Hematopoietic multipotent progenitor cell (in vitro differentiated cells): ENCODE measurements around the gene SLC4A7. TPM values are rescaled to one million over a fixed set of nuclear protein-coding genes. Genes with fewer than 3 reads are reported as not detected.
"Not testable (repeated sequence)": the region's sequence is repeated elsewhere in the genome, so short reads cannot be mapped to it uniquely, and the experiment has no call there.

Experiments used
- DNase-seq, 3 donors: peaks; one replicate each; pipeline ENCODE4 v3.0.0-alpha.2; 2011 to 2015; ENCODE audit warnings: low read depth in 2 of 3, low spot score in 2 of 3
- total RNA-seq: library from RNA; depleted of rRNA; stranded (reverse); fragments of >200 nt; gene quantifications from one replicate; pipeline ENCODE4 v1.2.3, GENCODE V29; 2012

SLC4A7 gene
- total RNA-seq, 1 donor, result 9.7 TPM

GRCh38 chr3:27438352-27438751, 45.8 kb downstream of the SLC4A7 start:
- DNase-seq, result not testable (repeated sequence)

DNA sequence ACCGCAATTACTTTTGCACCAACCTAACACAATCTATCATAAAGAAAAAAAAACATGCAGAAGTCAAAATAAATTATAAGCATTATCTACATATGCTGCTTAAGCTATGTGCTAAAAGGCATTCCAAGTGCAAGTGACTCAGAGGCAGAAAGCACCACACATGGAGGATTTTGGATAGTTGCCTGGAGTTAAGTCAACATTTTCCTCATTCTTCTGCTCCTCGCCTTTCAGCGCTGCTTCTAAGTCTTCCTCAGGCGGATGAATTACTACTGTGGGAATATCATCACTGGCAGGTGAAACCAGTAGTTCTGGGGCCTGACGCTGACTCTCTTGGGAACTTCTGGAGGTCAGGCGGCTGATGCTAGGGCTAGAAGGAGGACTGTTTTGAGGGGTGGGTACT, 53.1 kb downstream of the SLC4A7 start:
- no peak for DNase-seq

DNA sequence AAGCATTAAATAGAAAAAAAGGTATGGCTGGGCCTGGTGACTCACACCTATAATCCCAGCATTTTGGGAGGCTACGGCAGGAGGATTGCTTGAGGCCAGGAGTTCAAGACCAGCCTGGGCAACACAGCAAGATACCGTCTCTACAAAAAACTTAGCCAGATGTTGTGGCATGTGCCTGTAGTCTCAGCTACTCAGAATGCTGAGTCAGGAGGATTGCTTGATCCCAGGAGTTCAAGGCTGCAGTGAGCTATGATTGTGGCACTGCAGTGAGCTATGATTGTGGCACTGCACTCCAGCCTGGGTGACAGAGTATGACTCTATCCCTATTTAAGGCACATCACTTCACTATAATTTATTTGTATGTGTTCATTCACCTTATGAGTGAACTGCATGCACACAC, 54.3 kb downstream of the SLC4A7 start:
- no peak for DNase-seq

DNA sequence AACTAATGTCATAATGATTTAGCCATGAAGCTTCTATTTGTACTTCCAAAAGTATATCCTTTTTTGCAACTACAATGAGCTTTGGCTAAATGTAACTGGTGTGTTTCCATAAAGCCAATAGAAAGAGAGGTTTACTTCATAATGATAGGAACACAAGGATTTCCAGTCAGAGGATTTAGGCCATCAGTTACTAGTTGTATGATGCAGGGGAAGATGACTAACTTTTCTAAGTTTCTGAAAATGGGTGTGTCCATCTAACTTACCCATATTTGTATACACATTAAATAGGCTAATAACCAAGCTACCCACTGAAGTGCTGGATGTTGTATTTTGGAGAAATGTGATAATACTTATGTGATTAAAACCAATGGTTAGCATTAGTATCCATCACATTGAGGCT, 55.7 kb downstream of the SLC4A7 start:
- DNase-seq, result no peak

DNA sequence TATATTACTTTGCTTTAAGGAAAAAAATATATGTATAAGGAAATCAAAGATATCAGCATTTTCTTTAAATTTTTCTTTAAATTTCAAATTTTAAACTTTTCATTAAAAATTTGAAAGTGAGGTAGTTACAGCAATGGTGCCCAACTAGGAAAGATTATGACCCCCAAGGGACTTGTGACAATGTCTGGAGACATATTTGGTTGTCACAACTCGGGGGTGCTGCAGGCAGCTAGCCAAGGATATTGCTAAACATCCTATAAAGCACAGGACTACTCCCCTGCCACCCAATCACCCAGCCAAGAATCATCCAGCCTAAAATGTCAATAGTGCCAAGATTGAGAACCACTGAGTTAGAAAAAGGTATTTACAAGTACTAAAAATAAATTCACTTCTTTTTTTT, 57.3 kb downstream of the SLC4A7 start:
- no peak for DNase-seq

- no peak for DNase-seq
These were observed 58.2 kb downstream of the SLC4A7 start for GRCh38 chr3:27425896-27426565.

GRCh38 chr3:27424812-27425521, 59.2 kb downstream of the SLC4A7 start:
- not testable (repeated sequence) for DNase-seq

- no peak for DNase-seq
These were observed 60.7 kb downstream of the SLC4A7 start for GRCh38 chr3:27423463-27423862.

- no peak for DNase-seq
These were observed 61.6 kb downstream of the SLC4A7 start for GRCh38 chr3:27422617-27423016.

DNA sequence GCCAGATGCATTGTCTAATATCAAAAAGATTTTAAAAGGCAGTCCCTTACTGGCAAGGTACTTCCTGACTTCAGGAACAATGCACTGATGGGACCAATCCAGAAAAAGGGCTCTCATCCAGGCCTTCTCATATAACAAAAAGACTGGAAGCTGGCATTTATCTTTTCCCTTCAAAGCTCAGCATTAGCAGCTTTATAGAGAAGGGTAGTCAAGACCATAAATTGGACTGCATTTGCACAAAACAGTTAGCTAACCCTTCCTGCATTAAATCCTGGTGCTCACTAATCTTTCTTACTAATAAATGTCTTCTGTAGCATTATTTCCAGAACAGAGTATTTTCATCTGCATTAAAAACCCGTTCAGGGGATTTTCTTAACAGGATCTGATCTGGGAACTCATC, 69.0 kb downstream of the SLC4A7 start:
- DNase-seq, result no peak

DNA sequence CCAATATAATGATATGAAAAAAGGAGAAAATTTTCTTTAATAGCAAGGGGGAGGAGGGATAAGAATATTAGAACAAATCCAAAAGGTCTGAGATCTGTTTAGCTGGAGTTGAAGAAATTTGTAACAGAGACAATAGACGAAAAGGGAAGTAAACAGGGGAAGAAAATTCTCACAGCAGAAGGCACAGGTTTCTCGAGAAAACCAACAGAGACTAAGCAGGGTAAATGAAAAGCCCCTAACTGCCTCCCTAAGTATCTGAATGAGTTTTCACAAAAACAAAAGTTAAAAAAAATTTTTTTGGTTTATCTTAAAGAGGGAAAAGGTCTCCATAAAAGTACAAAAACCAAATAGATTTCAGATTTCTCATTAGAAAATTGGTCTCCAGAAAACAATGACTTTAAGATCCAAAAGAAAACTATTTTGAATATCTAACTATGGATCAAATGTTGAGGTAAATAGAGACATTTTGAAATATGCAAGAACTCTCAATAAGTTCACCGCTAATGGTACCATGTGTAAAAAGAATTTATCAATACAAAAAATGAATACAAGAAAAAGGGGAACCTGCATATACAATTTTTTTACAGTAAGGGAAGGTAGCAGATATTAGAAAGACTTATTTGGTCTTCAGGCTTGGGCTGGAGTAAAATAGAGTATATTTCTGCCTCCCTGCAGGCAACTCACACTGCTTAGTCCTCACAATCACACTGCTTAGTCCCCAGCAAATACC, 91.1 kb downstream of the SLC4A7 start:
- peak in 1 of 3 donors; percentile 20 for DNase-seq

DNA sequence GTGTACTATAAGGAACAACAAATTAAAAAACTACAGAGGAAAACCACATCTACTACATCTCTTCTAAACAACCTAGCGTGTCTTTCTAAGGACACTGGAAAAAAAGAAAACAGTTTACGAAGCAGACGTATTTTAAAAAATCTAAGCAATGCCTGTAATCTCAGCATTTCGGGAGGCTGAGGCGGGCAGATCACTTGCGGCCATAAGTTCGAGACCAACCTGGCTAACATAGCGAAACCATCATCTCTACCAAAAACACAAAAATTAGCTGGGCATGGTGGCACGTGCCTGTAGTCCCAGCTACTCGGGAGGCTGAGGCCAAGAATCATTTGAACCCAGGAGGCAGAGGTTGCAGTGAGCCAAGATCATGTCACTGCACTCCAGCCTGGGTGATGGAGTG, 91.8 kb downstream of the SLC4A7 start:
- DNase-seq, result not testable (repeated sequence)

- no peak for DNase-seq
These were observed 92.4 kb downstream of the SLC4A7 start for GRCh38 chr3:27391796-27392195.

- DNase-seq, result no peak
These were observed 96.6 kb downstream of the SLC4A7 start for GRCh38 chr3:27387625-27388024.

GRCh38 chr3:27385504-27385903, 98.7 kb downstream of the SLC4A7 start:
- DNase-seq, result peak in 1 of 3 donors; percentile 21

- no peak for DNase-seq
These were observed 100.0 kb downstream of the SLC4A7 start for GRCh38 chr3:27384191-27384590.

DNA sequence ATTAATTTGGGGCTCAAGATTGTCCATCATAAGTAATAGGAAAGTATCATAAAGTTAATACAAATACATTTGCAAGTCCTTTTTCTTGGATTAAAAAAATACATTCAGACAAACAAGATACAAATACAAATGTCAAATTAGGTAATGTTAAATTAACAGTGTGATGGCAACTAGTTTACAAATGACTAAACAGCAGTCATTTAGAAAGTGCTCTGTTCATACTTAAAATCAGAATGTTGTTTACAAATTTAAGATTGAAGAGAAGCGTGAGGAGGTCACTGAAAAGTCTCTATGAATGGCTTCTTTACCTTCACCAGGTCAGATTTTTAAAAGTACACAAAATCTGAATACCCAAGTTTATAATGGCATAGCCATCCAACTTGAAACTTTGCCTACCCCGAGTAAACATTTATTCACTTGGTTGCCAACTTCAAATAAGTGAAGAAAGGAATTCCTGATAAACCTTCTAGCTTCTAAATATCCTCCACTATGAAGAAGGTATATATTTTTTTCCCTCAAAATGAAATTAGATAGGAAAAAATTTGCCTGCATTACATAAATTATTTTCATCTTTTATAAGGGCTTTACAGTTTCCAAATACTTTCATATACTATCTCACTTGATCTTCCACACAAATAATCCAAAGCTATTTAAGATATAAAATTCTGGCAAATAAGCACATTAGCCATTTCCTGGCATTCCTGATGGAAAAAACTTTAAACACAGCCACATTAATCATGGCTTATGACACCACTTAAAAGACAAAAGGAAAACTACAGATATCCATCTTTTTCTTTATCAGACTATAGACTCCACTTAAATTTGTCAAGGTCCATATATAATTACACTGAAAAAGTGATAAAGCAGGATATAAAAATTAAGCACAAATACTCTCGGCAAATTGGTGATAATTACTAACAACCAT, 103.5 kb downstream of the SLC4A7 start:
- DNase-seq, result no peak

DNA sequence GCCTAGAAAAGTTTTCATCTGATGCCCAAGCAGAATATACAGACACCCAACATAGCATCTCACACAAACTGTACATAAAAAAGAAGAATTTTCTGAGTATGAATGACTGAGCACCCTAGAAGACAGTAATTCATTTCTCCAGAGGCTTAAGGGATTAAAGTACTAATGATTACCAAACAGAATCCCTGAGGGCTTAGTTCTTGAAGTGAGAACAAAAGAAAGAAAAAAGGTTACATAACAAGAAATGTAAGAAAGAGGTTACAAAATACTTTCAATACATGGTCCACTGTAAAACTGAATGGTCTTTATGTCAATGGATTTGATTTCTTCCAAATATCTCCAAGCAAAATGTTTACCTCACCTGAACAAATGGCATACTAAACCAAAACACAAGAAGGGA, 105.9 kb downstream of the SLC4A7 start:
- DNase-seq, result no peak

DNA sequence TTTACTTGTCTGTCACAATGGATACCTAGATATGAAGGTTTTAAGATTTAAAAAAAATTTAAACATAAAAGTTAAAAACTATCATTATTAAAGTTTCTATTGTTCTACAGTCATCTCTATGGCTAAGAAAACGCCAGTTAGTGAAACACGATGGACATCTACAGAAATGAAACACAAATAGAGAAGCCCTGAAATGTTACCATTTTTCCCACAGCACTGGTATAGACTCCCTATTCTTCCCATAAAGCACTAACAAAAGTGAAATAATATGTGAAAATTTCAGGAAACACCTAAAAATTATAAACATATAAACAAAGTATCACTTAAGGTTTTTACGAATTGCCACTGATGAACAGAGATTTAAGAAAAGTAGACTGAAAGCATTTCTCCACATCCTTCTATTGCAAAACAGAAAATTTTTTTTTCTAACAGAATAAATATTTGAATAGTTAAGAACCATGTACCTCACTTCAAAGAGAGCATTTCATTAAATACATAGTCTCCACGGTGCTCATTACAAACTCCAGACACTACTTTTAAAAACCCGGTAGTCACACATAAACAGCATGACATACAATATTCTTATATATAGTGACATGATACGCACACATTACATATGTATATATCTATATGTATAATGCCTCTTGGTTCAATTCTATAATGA, 107.9 kb downstream of the SLC4A7 start:
- DNase-seq, result no peak
